Measurements from ENCODE around the gene ARL4D.
A peak's percentile ranks its signal among the peaks of the same experiment; 100 is the strongest.

ARL4D gene

DNA sequence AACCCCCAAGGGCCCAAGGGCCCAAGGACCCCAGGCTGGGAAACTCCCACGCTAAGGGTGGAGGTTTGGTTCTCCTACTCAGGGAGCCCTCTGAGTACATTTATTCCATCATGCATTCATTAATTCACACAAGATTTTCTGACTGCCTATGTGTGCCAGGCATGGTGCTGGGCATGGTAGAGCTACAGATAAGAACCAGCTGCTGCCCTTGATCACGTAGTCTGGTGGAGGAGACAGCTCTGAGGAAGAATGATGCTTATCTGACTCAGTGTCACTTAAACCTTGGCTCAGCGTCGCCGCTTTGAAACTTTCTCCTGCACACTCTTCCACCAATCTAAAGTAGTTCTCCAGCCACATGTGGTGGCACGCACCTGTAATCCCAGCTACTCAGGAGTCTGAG lies 3.6 kb upstream of the ARL4D start:
- H3K4me3 ChIP-seq (ENCODE audit: low read length) = no peak overlapping the region
- DNase-seq (ENCODE audit: low read depth) = no peak
- TF ChIP-seq CTCF (IDR thresholded peaks at IDR 0.05; ENCODE audit: insufficient read depth, low read depth, low read length, missing control alignments) = no peak

GRCh38 chr17:43396491-43397060 lies 2.2 kb upstream of the ARL4D start:
- DNase-seq (ENCODE audit: low read depth) = no peak
- TF ChIP-seq CTCF (IDR thresholded peaks at IDR 0.05; ENCODE audit: insufficient read depth, low read depth, low read length, missing control alignments) = no peak
- no peak overlapping the region for H3K4me3 ChIP-seq (ENCODE audit: low read length)

- TF ChIP-seq CTCF (IDR thresholded peaks at IDR 0.05; ENCODE audit: insufficient read depth, low read depth, low read length, missing control alignments) = no peak
- peak; percentile 37 for DNase-seq (ENCODE audit: low read depth)
- peak overlapping the region; percentile 94 for H3K4me3 ChIP-seq (ENCODE audit: low read length)
These were observed 1.1 kb downstream of the ARL4D start for GRCh38 chr17:43399839-43400328.

DNA sequence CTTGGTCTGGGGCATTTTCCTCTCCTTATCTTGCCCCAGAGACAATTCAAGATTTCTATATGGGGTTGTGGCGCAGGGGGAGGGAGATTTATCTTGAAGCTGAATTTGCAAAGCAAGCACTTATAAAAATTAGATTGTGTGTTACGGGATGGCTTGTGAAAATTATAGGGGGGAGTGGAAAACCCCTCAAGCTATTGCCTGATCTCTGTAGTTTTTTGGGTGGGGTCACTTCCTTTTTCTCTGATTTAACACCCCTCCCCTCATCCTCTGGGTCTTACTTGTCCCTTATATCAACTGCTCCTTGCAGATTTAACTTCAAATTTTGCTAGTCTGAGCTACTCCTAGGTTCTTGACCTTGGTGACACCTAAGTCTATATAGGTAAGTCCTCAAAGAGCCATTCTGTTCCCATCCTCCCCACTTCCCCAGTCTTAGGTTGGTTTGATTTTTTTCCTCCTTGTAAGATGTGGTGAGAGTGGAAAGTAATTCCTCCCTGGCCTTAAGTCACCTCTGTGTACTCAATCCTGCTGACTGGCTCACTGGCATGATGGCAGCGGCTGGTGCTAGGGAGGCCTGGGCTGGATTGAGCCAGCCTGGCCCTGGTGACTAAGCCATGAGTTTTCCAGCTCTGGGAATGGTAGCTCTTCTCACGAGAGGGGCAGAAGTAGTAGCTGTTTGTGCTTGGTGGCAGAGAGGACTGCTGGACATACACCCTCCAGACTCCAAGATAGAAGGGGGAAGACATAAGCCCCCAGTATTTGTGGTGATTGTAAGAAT lies 2.3 kb downstream of the ARL4D start:
- peak; percentile 91 for DNase-seq (ENCODE audit: low read depth)
- no peak for TF ChIP-seq CTCF (IDR thresholded peaks at IDR 0.05; ENCODE audit: insufficient read depth, low read depth, low read length, missing control alignments)
- H3K4me3 ChIP-seq (ENCODE audit: low read length) = peak overlapping the region; percentile 94

GRCh38 chr17:43402078-43402477 lies 3.3 kb downstream of the ARL4D start:
- TF ChIP-seq CTCF (IDR thresholded peaks at IDR 0.05; ENCODE audit: insufficient read depth, low read depth, low read length, missing control alignments) = no peak
- no peak for DNase-seq (ENCODE audit: low read depth)
- peak overlapping the region; percentile 94 for H3K4me3 ChIP-seq (ENCODE audit: low read length)

GRCh38 chr17:43402567-43402966 lies 3.8 kb downstream of the ARL4D start:
- no peak for DNase-seq (ENCODE audit: low read depth)
- no peak for TF ChIP-seq CTCF (IDR thresholded peaks at IDR 0.05; ENCODE audit: insufficient read depth, low read depth, low read length, missing control alignments)
- no peak overlapping the region for H3K4me3 ChIP-seq (ENCODE audit: low read length)
